Measurements from ENCODE around the gene SLC7A6. TPM values are rescaled to one million over a fixed set of nuclear protein-coding genes. Genes with fewer than 3 reads are reported as not detected.

The SLC7A6 gene
- total RNA-seq, 1 experiment from 2014 or later: 19.8 TPM

GRCh38 chr16:68289202-68289601 is 24.9 kb downstream of the SLC7A6 start:
- H3K27me3 ChIP-seq (ENCODE audit: control insufficient read depth, insufficient read depth, low read length): no peaks in the 10 kb centered on the region
- DNase-seq: no peak
- no peak overlapping the region for H3K4me3 ChIP-seq (ENCODE audit: insufficient read depth, low read depth, low read length)
- H3K36me3 ChIP-seq (replicated peaks; ENCODE audit: control insufficient read depth, insufficient read depth, low read length): peaks cover 16% of the 10 kb centered on the region

GRCh38 chr16:68289621-68290329 is 25.4 kb downstream of the SLC7A6 start:
- Histone ChIP-seq H3K36me3 (replicated peaks; ENCODE audit: control insufficient read depth, insufficient read depth, low read length) (peaks cover 19% of the 10 kb centered on the region), H3K4me3 (ENCODE audit: insufficient read depth, low read depth, low read length) (no peak overlapping the region), H3K27me3 (ENCODE audit: control insufficient read depth, insufficient read depth, low read length) (no peaks in the 10 kb centered on the region)
- DNase-seq: no peak

GRCh38 chr16:68290450-68290849 is 26.1 kb downstream of the SLC7A6 start:
- Histone ChIP-seq H3K36me3 (replicated peaks; ENCODE audit: control insufficient read depth, insufficient read depth, low read length) (peaks cover 19% of the 10 kb centered on the region), H3K27me3 (ENCODE audit: control insufficient read depth, insufficient read depth, low read length) (no peaks in the 10 kb centered on the region), H3K4me3 (ENCODE audit: insufficient read depth, low read depth, low read length) (no peak overlapping the region)
- DNase-seq: peak; percentile 66

- peaks cover 23% of the 10 kb centered on the region for H3K36me3 ChIP-seq (replicated peaks; ENCODE audit: control insufficient read depth, insufficient read depth, low read length)
- no peak overlapping the region for H3K4me3 ChIP-seq (ENCODE audit: insufficient read depth, low read depth, low read length)
- DNase-seq: no peak
- no peaks in the 10 kb centered on the region for H3K27me3 ChIP-seq (ENCODE audit: control insufficient read depth, insufficient read depth, low read length)
Observed at GRCh38 chr16:68291227-68291626, 26.9 kb downstream of the SLC7A6 start.

GRCh38 chr16:68292425-68292824 is 28.1 kb downstream of the SLC7A6 start:
- Histone ChIP-seq H3K4me3 (ENCODE audit: insufficient read depth, low read depth, low read length) (no peak overlapping the region), H3K36me3 (replicated peaks; ENCODE audit: control insufficient read depth, insufficient read depth, low read length) (peaks cover 27% of the 10 kb centered on the region), H3K27me3 (ENCODE audit: control insufficient read depth, insufficient read depth, low read length) (no peaks in the 10 kb centered on the region)
- no peak for DNase-seq

GRCh38 chr16:68296291-68296690 is 32.0 kb downstream of the SLC7A6 start:
- no peak for DNase-seq
- H3K36me3 ChIP-seq (replicated peaks; ENCODE audit: control insufficient read depth, insufficient read depth, low read length): peaks cover 40% of the 10 kb centered on the region
- no peaks in the 10 kb centered on the region for H3K27me3 ChIP-seq (ENCODE audit: control insufficient read depth, insufficient read depth, low read length)
- H3K4me3 ChIP-seq (ENCODE audit: insufficient read depth, low read depth, low read length): no peak overlapping the region

GRCh38 chr16:68296693-68297092 is 32.4 kb downstream of the SLC7A6 start:
- Histone ChIP-seq H3K36me3 (replicated peaks; ENCODE audit: control insufficient read depth, insufficient read depth, low read length) (peaks cover 36% of the 10 kb centered on the region), H3K27me3 (ENCODE audit: control insufficient read depth, insufficient read depth, low read length) (no peaks in the 10 kb centered on the region), H3K4me3 (ENCODE audit: insufficient read depth, low read depth, low read length) (no peak overlapping the region)
- DNase-seq: no peak

- Histone ChIP-seq H3K4me3 (ENCODE audit: insufficient read depth, low read depth, low read length) (no peak overlapping the region), H3K27me3 (ENCODE audit: control insufficient read depth, insufficient read depth, low read length) (no peaks in the 10 kb centered on the region), H3K36me3 (replicated peaks; ENCODE audit: control insufficient read depth, insufficient read depth, low read length) (peaks cover 36% of the 10 kb centered on the region)
- DNase-seq: no peak
Observed at GRCh38 chr16:68297908-68298307, 33.6 kb downstream of the SLC7A6 start.

GRCh38 chr16:68298312-68298711 is 34.0 kb downstream of the SLC7A6 start:
- no peaks in the 10 kb centered on the region for H3K27me3 ChIP-seq (ENCODE audit: control insufficient read depth, insufficient read depth, low read length)
- no peak for DNase-seq
- H3K36me3 ChIP-seq (replicated peaks; ENCODE audit: control insufficient read depth, insufficient read depth, low read length): peaks cover 36% of the 10 kb centered on the region
- no peak overlapping the region for H3K4me3 ChIP-seq (ENCODE audit: insufficient read depth, low read depth, low read length)

- Histone ChIP-seq H3K36me3 (replicated peaks; ENCODE audit: control insufficient read depth, insufficient read depth, low read length) (peaks cover 35% of the 10 kb centered on the region), H3K27me3 (ENCODE audit: control insufficient read depth, insufficient read depth, low read length) (no peaks in the 10 kb centered on the region), H3K4me3 (ENCODE audit: insufficient read depth, low read depth, low read length) (no peak overlapping the region)
- no peak for DNase-seq
Observed at GRCh38 chr16:68298907-68299561, 34.7 kb downstream of the SLC7A6 start.

- peaks cover 32% of the 10 kb centered on the region for H3K36me3 ChIP-seq (replicated peaks; ENCODE audit: control insufficient read depth, insufficient read depth, low read length)
Observed at GRCh38 chr16:68299571-68300453, 35.5 kb downstream of the SLC7A6 start.

GRCh38 chr16:68300734-68301459 is 36.6 kb downstream of the SLC7A6 start:
- no peaks in the 10 kb centered on the region for H3K27me3 ChIP-seq (ENCODE audit: control insufficient read depth, insufficient read depth, low read length)
- no peak overlapping the region for H3K4me3 ChIP-seq (ENCODE audit: insufficient read depth, low read depth, low read length)
- DNase-seq: no peak
- H3K36me3 ChIP-seq (replicated peaks; ENCODE audit: control insufficient read depth, insufficient read depth, low read length): peaks cover 37% of the 10 kb centered on the region

More at GRCh38 chr16:68299571-68300453, 35.5 kb downstream of the SLC7A6 start:
- no peaks in the 10 kb centered on the region for H3K27me3 ChIP-seq (ENCODE audit: control insufficient read depth, insufficient read depth, low read length)
- DNase-seq: no peak
- H3K4me3 ChIP-seq (ENCODE audit: insufficient read depth, low read depth, low read length): no peak overlapping the region

GRCh38 chr16:68306633-68307032 is 42.3 kb downstream of the SLC7A6 start:
- peaks cover 12% of the 10 kb centered on the region for H3K36me3 ChIP-seq (replicated peaks; ENCODE audit: control insufficient read depth, insufficient read depth, low read length)

GRCh38 chr16:68309799-68310198 is 45.5 kb downstream of the SLC7A6 start:
- H3K36me3 ChIP-seq (replicated peaks; ENCODE audit: control insufficient read depth, insufficient read depth, low read length): peaks cover 7% of the 10 kb centered on the region
- peak overlapping the region; percentile 97 for H3K4me3 ChIP-seq (ENCODE audit: insufficient read depth, low read depth, low read length)
- DNase-seq: no peak
- no peaks in the 10 kb centered on the region for H3K27me3 ChIP-seq (ENCODE audit: control insufficient read depth, insufficient read depth, low read length)

More at GRCh38 chr16:68306633-68307032, 42.3 kb downstream of the SLC7A6 start:
- DNase-seq: no peak
- Histone ChIP-seq H3K27me3 (ENCODE audit: control insufficient read depth, insufficient read depth, low read length) (no peaks in the 10 kb centered on the region), H3K4me3 (ENCODE audit: insufficient read depth, low read depth, low read length) (no peak overlapping the region)
